Kidney (tissue), 14 donors: Measurements from ENCODE around the gene SNRNP48. TPM values are rescaled to one million over a fixed set of nuclear protein-coding genes. Genes with fewer than 3 reads are reported as not detected.

Experiments used
- DNase-seq, 5 donors: peaks; one replicate each; pipeline ENCODE4 v3.0.0-alpha.2; 2013 to 2020
- FAIRE-seq: peaks from 2 replicates; lab custom pipeline; 2012; peaks lifted over from hg19 to GRCh38; lab: Jason Lieb, UNC
- H3K27ac ChIP-seq, 2 donors: one replicate each; pipeline ENCODE4 v1.7.0; 2013; ENCODE audit warnings: low read depth in 2 of 2, low read length in 2 of 2, inconsistent platforms in 1 of 2
- H3K27me3 ChIP-seq: one replicate; pipeline ENCODE4 v1.7.1; 2013; ENCODE audit warnings: low read length, inconsistent platforms; ENCODE audit not compliant: control insufficient read depth, insufficient read depth
- H3K36me3 ChIP-seq, 3 donors: one replicate each; pipeline versions ENCODE4 v1.7.0 to v1.7.1; 2013; ENCODE audit warnings: low read length in 3 of 3, control low read depth in 1 of 3, inconsistent platforms in 1 of 3; ENCODE audit not compliant: insufficient read depth in 3 of 3, control insufficient read depth in 2 of 3
- H3K4me1 ChIP-seq, 3 donors: one replicate each; pipeline versions ENCODE4 v1.7.0 to v1.7.1; 2013; ENCODE audit warnings: low read length in 3 of 3, inconsistent platforms in 1 of 3, low read depth in 1 of 3; ENCODE audit not compliant: control insufficient read depth in 2 of 3, insufficient read depth in 2 of 3
- H3K4me3 ChIP-seq, 3 donors: one replicate each; pipeline versions ENCODE4 v1.7.0 to v1.8.1; 2013; ENCODE audit warnings: low read length in 3 of 3, control low read depth in 1 of 3, inconsistent platforms in 1 of 3
- H3K9ac ChIP-seq, 3 donors: one replicate each; pipeline versions ENCODE4 v1.7.0 to v1.7.1; 2013; ENCODE audit warnings: low read length in 3 of 3, control low read depth in 1 of 3, inconsistent platforms in 1 of 3
- H3K9me3 ChIP-seq, 3 donors: one replicate each; pipeline versions ENCODE4 v1.7.0 to v1.7.1; 2013; ENCODE audit warnings: low read length in 3 of 3, control low read depth in 1 of 3, inconsistent platforms in 1 of 3; ENCODE audit not compliant: control insufficient read depth in 2 of 3, insufficient read depth in 1 of 3
- CTCF ChIP-seq: IDR thresholded peaks from 3 replicates; pipeline ENCODE4 v1.5.1; 2012; ENCODE audit warnings: mild to moderate bottlenecking, moderate library complexity, borderline replicate concordance; ENCODE audit not compliant: insufficient read depth; ENCODE audit errors: extremely low read depth
- intact Hi-C: fragments of 100-400 bp; cut with DNase I; formaldehyde crosslinking; loops from one replicate; pipeline ENCODE4 v1.11.1; 2022
- polyA plus RNA-seq: library from polyadenylated mRNA; stranded (reverse); fragments of 350-450 nt; fragmentation: Illumina TruSeq; extraction: RNeasy Lipid Tissue Mini Kit (QIAGEN cat#74804); gene quantifications from one replicate; pipeline ENCODE4 v1.2.3, GENCODE V29; 2014; ENCODE audit warnings: low read depth, low replicate concordance; ENCODE audit not compliant: insufficient read depth
- total RNA-seq: library from RNA; stranded (reverse); fragmentation: NEBNext Ultra II Directional; extraction: Animal tissue kit (Norgen Biotek cat#: 25700); gene quantifications from one replicate; pipeline ENCODE4 v1.2.1, GENCODE V29; 2021
- donor health status: control.
- donor health status: control.
- donor health status: control.
- donor health status: control.
- donor health status: control.
- donor health status: DM: yes; HTN: yes; CAD: no.
- donor health status: Normal renal cell carcinoma (clear cell type).

SNRNP48 gene
- total and polyA plus RNA-seq, 2 donors from 2014 or later: 5.2 to 12.1 TPM

DNA sequence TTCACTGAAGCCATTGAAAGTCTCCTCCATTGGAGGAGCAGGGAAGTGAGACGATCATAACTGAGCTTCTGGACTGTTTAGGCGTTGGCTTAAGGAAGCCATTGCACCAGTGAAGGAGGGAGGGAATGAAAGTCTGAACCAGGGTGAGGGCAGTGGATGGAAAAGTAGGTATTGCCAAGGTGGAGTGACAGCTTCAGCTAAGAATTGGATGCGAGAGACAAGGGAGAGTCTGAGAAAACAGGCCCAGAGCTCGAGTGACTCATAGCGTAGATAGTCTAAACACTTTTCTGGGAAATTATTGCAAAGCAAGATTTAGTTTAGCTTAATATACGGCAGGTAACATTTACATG is 44.0 kb upstream of the SNRNP48 start:
- H3K27me3 ChIP-seq: no peaks in the 10 kb centered on the region
- H3K36me3 ChIP-seq: no peaks in the 10 kb centered on the region
- intact Hi-C loops: no loop called here
- no peak overlapping the region for H3K27ac ChIP-seq
- DNase-seq (no peak), FAIRE-seq (no peak)
- H3K4me3 ChIP-seq: no peak overlapping the region
- H3K9ac ChIP-seq: no peak overlapping the region
- no peaks in the 10 kb centered on the region for H3K9me3 ChIP-seq
- H3K4me1 ChIP-seq: peaks cover 0 to 5% (median 2%) of the 10 kb centered on the region in 3 donors
- no peak for TF ChIP-seq CTCF

GRCh38 chr6:7546383-7546782 is 43.6 kb upstream of the SNRNP48 start:
- H3K27me3 ChIP-seq: no peaks in the 10 kb centered on the region
- FAIRE-seq (no peak), DNase-seq (no peak)
- peaks cover 0 to 5% (median 2%) of the 10 kb centered on the region in 3 donors for H3K4me1 ChIP-seq
- TF ChIP-seq CTCF: no peak
- H3K36me3 ChIP-seq: no peaks in the 10 kb centered on the region
- intact Hi-C loops: no loop called here
- H3K9ac ChIP-seq: no peak overlapping the region
- no peak overlapping the region for H3K4me3 ChIP-seq
- no peak overlapping the region for H3K27ac ChIP-seq
- no peaks in the 10 kb centered on the region for H3K9me3 ChIP-seq

DNA sequence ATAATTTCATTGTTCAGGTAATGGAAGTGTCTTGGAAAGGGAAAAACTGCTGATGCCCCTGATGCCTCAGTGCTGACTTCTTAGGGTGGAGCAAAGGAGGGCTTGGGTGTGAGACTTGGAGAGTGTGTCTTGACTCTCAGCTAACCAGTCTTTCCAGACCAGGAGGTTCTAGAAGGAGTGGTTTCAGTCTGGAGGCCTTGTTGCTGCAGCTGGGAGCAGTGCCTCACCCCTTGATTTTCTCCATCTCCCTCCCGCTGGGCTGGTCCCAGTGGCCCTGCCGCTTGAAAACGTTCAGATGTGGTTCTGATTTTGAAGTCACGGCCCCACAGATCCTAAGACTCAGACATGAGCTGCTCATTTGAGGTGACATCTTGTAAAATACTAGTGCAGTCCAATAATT is 43.1 kb upstream of the SNRNP48 start:
- H3K27ac ChIP-seq: no peak overlapping the region
- no peaks in the 10 kb centered on the region for H3K27me3 ChIP-seq
- H3K9me3 ChIP-seq: no peaks in the 10 kb centered on the region
- H3K9ac ChIP-seq: no peak overlapping the region
- TF ChIP-seq CTCF: no peak
- no peak for FAIRE-seq
- H3K4me1 ChIP-seq: peaks cover 0 to 5% (median 5%) of the 10 kb centered on the region in 3 donors
- no peak for DNase-seq
- H3K4me3 ChIP-seq: no peak overlapping the region
- intact Hi-C loops: no loop called here
- H3K36me3 ChIP-seq: no peaks in the 10 kb centered on the region

GRCh38 chr6:7547315-7547714 is 42.7 kb upstream of the SNRNP48 start:
- no peaks in the 10 kb centered on the region for H3K36me3 ChIP-seq
- no peak overlapping the region for H3K4me3 ChIP-seq
- DNase-seq: no peak
- peaks cover 0 to 5% (median 5%) of the 10 kb centered on the region in 3 donors for H3K4me1 ChIP-seq
- no peaks in the 10 kb centered on the region for H3K9me3 ChIP-seq
- H3K27ac ChIP-seq: no peak overlapping the region
- intact Hi-C loops: no loop called here
- TF ChIP-seq CTCF: no peak
- no peak for FAIRE-seq
- no peaks in the 10 kb centered on the region for H3K27me3 ChIP-seq
- no peak overlapping the region for H3K9ac ChIP-seq
